ENCODE data around the gene NOTUM. TPM values are rescaled to one million over a fixed set of nuclear protein-coding genes. Genes with fewer than 3 reads are reported as not detected.

The NOTUM gene
- total and polyA plus RNA-seq, 2 donors (not counting 1 experiment from before 2014, with no cell fraction given) = 0.02 to 0.50 TPM

GRCh38 chr17:82006468-82007227, 45.7 kb upstream of the NOTUM start:
- no peak overlapping the region for H3K4me2 ChIP-seq (ENCODE audit: extremely low read depth, insufficient read depth, low read length)

GRCh38 chr17:82005701-82006348, 44.8 kb upstream of the NOTUM start:
- no peak overlapping the region for H3K27ac ChIP-seq (ENCODE audit: insufficient read depth, low read length)
- TF ChIP-seq CTCF (conservative IDR thresholded peaks at IDR 0.05 in 1 of 2, IDR thresholded peaks at IDR 0.05 in 1 of 2; ENCODE audit: low read depth in 1 of 2, low read length in 2 of 2) (no peak), EZH2 (IDR thresholded peaks at IDR 0.05; ENCODE audit: low read length, missing control alignments) (no peak)
- H3K4me3 ChIP-seq (replicated peaks in 1 of 4; ENCODE audit: control extremely low read depth in 1 of 4, insufficient read depth in 1 of 4, low read depth in 3 of 4, low read length in 4 of 4) = no peak overlapping the region
- H3K9ac ChIP-seq (ENCODE audit: insufficient read depth, low read length) = no peak overlapping the region
- no peak for DNase-seq (ENCODE audit: low read depth in 2 of 2)
- H3K4me2 ChIP-seq (ENCODE audit: extremely low read depth, insufficient read depth, low read length) = no peak overlapping the region
- no peaks in the 10 kb centered on the region for H3K9me3 ChIP-seq (ENCODE audit: control insufficient read depth, insufficient read depth, low read depth, low read length)
- no peaks in the 10 kb centered on the region for H3K27me3 ChIP-seq (ENCODE audit: control insufficient read depth, insufficient read depth, low read length)
- no peaks in the 10 kb centered on the region for H3K36me3 ChIP-seq (ENCODE audit: control insufficient read depth, insufficient read depth, low read length)
- peaks cover 30% of the 10 kb centered on the region for H3K4me1 ChIP-seq (ENCODE audit: control insufficient read depth, extremely low read depth, insufficient read depth, low read length)
- H4K20me1 ChIP-seq (ENCODE audit: control insufficient read depth, extremely low read depth, insufficient read depth, low read length) = no peaks in the 10 kb centered on the region
- no peak overlapping the region for H2AFZ ChIP-seq (ENCODE audit: low read length)
- no peaks in the 10 kb centered on the region for H3K79me2 ChIP-seq (ENCODE audit: control insufficient read depth, insufficient read depth, low read length)

More at GRCh38 chr17:82006468-82007227, 45.7 kb upstream of the NOTUM start:
- no peaks in the 10 kb centered on the region for H3K79me2 ChIP-seq (ENCODE audit: control insufficient read depth, insufficient read depth, low read length)
- H3K27me3 ChIP-seq (ENCODE audit: control insufficient read depth, insufficient read depth, low read length) = no peaks in the 10 kb centered on the region
- no peaks in the 10 kb centered on the region for H3K9me3 ChIP-seq (ENCODE audit: control insufficient read depth, insufficient read depth, low read depth, low read length)
- H3K9ac ChIP-seq (ENCODE audit: insufficient read depth, low read length) = no peak overlapping the region
- no peak for TF ChIP-seq CTCF (conservative IDR thresholded peaks at IDR 0.05 in 1 of 2, IDR thresholded peaks at IDR 0.05 in 1 of 2; ENCODE audit: low read depth in 1 of 2, low read length in 2 of 2)
- no peak for TF ChIP-seq EZH2 (IDR thresholded peaks at IDR 0.05; ENCODE audit: low read length, missing control alignments)
- H3K36me3 ChIP-seq (ENCODE audit: control insufficient read depth, insufficient read depth, low read length) = no peaks in the 10 kb centered on the region
- no peak overlapping the region for H3K4me3 ChIP-seq (replicated peaks in 1 of 4; ENCODE audit: control extremely low read depth in 1 of 4, insufficient read depth in 1 of 4, low read depth in 3 of 4, low read length in 4 of 4)
- no peak overlapping the region for H3K27ac ChIP-seq (ENCODE audit: insufficient read depth, low read length)
- H2AFZ ChIP-seq (ENCODE audit: low read length) = no peak overlapping the region
- H4K20me1 ChIP-seq (ENCODE audit: control insufficient read depth, extremely low read depth, insufficient read depth, low read length) = no peaks in the 10 kb centered on the region
- H3K4me1 ChIP-seq (ENCODE audit: control insufficient read depth, extremely low read depth, insufficient read depth, low read length) = peaks cover 30% of the 10 kb centered on the region
- DNase-seq (ENCODE audit: low read depth in 2 of 2) = peak; percentile 47 to 69

- DNase-seq (ENCODE audit: low read depth in 2 of 2) = no peak
- TF ChIP-seq EZH2 (IDR thresholded peaks at IDR 0.05; ENCODE audit: low read length, missing control alignments) (no peak), CTCF (conservative IDR thresholded peaks at IDR 0.05 in 1 of 2, IDR thresholded peaks at IDR 0.05 in 1 of 2; ENCODE audit: low read depth in 1 of 2, low read length in 2 of 2) (no peak)
- Histone ChIP-seq H3K27me3 (ENCODE audit: control insufficient read depth, insufficient read depth, low read length) (no peaks in the 10 kb centered on the region), H4K20me1 (ENCODE audit: control insufficient read depth, extremely low read depth, insufficient read depth, low read length) (no peaks in the 10 kb centered on the region), H3K4me2 (ENCODE audit: extremely low read depth, insufficient read depth, low read length) (no peak overlapping the region), H3K27ac (ENCODE audit: insufficient read depth, low read length) (peak overlapping the region; percentile 66), H2AFZ (ENCODE audit: low read length) (no peak overlapping the region), H3K4me1 (ENCODE audit: control insufficient read depth, extremely low read depth, insufficient read depth, low read length) (peaks cover 30% of the 10 kb centered on the region), H3K9me3 (ENCODE audit: control insufficient read depth, insufficient read depth, low read depth, low read length) (no peaks in the 10 kb centered on the region), H3K36me3 (ENCODE audit: control insufficient read depth, insufficient read depth, low read length) (no peaks in the 10 kb centered on the region), H3K9ac (ENCODE audit: insufficient read depth, low read length) (no peak overlapping the region), H3K79me2 (ENCODE audit: control insufficient read depth, insufficient read depth, low read length) (no peaks in the 10 kb centered on the region), H3K4me3 (replicated peaks in 1 of 4; ENCODE audit: control extremely low read depth in 1 of 4, insufficient read depth in 1 of 4, low read depth in 3 of 4, low read length in 4 of 4) (no peak overlapping the region)
Observed at GRCh38 chr17:82004517-82005455, 43.8 kb upstream of the NOTUM start.
